Chondrocyte (in vitro differentiated cells): Measurements from ENCODE around the gene HLA-DMB. TPM values are rescaled to one million over a fixed set of nuclear protein-coding genes. Genes with fewer than 3 reads are reported as not detected.

ENCODE experiments used
- DNase-seq: peaks from one replicate; pipeline ENCODE4 v3.0.0; 2021; ENCODE audit warnings: mixed read lengths, low spot score
- H3K27ac Mint-ChIP-seq: one replicate; pipeline ENCODE4 v1.8.0; 2021; ENCODE audit warnings: mild to moderate bottlenecking, moderate library complexity, mixed read lengths; ENCODE audit not compliant: unreplicated experiment
- H3K27me3 Mint-ChIP-seq: 2 replicates; pipeline ENCODE4 v1.8.0; 2021; ENCODE audit warnings: low read depth, mixed read lengths
- H3K36me3 Mint-ChIP-seq: 2 replicates; pipeline ENCODE4 v1.8.0; 2021; ENCODE audit warnings: low read depth, mixed read lengths
- H3K4me1 Mint-ChIP-seq: 2 replicates; pipeline ENCODE4 v1.8.0; 2021; ENCODE audit warnings: low read depth, mild to moderate bottlenecking, mixed read lengths
- H3K4me3 Mint-ChIP-seq: one replicate; pipeline ENCODE4 v1.8.0; 2021; ENCODE audit warnings: mild to moderate bottlenecking, moderate library complexity, mixed read lengths; ENCODE audit not compliant: unreplicated experiment
- H3K9me3 Mint-ChIP-seq: 2 replicates; pipeline ENCODE4 v1.8.0; 2021; ENCODE audit warnings: low read depth, mixed read lengths
- total RNA-seq: library from RNA; stranded (reverse); gene quantifications from 3 replicates; pipeline ENCODE4 v1.2.1, GENCODE V29; 2021
- TF ChIP-seq, protein P1 (sequence below): fragments of 200-600 bp; sonication (generic); IDR thresholded peaks from 2 replicates; pipeline ENCODE4 v1.5.0; 2021; ENCODE audit warnings: antibody characterized with exemption, mild to moderate bottlenecking, moderate library complexity

The HLA-DMB gene
- total RNA-seq, 1 donor from 2014 or later: not detected

DNA sequence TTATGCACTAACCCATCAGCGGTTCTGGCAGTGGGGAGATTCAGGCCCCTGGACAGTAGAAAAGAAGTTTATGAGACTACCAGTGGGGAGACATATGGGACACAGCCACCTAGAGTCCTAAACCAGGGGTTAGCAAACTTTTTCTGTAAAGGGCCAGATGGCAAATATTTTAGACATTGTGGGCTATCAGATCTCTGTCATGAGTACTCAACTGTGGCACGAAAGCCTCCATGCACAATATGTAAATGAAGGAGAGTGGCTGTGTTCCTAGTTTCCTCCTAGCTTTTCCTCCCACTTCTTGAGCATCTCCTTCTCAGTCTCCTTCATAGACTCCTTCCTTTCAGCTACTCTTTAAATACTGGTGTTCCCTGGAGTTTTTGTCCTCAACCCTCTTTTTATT, 15.3 kb upstream of the HLA-DMB start:
- H3K27me3 Mint-ChIP-seq: no peaks in the 10 kb centered on the region
- H3K27ac Mint-ChIP-seq: no peak overlapping the region
- no peaks in the 10 kb centered on the region for H3K9me3 Mint-ChIP-seq
- TF ChIP-seq, protein P1, sequence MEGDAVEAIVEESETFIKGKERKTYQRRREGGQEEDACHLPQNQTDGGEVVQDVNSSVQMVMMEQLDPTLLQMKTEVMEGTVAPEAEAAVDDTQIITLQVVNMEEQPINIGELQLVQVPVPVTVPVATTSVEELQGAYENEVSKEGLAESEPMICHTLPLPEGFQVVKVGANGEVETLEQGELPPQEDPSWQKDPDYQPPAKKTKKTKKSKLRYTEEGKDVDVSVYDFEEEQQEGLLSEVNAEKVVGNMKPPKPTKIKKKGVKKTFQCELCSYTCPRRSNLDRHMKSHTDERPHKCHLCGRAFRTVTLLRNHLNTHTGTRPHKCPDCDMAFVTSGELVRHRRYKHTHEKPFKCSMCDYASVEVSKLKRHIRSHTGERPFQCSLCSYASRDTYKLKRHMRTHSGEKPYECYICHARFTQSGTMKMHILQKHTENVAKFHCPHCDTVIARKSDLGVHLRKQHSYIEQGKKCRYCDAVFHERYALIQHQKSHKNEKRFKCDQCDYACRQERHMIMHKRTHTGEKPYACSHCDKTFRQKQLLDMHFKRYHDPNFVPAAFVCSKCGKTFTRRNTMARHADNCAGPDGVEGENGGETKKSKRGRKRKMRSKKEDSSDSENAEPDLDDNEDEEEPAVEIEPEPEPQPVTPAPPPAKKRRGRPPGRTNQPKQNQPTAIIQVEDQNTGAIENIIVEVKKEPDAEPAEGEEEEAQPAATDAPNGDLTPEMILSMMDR: no peak
- peaks cover 10% of the 10 kb centered on the region for H3K4me1 Mint-ChIP-seq
- no peak overlapping the region for H3K4me3 Mint-ChIP-seq
- H3K36me3 Mint-ChIP-seq: peaks cover 3% of the 10 kb centered on the region
- no peak for DNase-seq

DNA sequence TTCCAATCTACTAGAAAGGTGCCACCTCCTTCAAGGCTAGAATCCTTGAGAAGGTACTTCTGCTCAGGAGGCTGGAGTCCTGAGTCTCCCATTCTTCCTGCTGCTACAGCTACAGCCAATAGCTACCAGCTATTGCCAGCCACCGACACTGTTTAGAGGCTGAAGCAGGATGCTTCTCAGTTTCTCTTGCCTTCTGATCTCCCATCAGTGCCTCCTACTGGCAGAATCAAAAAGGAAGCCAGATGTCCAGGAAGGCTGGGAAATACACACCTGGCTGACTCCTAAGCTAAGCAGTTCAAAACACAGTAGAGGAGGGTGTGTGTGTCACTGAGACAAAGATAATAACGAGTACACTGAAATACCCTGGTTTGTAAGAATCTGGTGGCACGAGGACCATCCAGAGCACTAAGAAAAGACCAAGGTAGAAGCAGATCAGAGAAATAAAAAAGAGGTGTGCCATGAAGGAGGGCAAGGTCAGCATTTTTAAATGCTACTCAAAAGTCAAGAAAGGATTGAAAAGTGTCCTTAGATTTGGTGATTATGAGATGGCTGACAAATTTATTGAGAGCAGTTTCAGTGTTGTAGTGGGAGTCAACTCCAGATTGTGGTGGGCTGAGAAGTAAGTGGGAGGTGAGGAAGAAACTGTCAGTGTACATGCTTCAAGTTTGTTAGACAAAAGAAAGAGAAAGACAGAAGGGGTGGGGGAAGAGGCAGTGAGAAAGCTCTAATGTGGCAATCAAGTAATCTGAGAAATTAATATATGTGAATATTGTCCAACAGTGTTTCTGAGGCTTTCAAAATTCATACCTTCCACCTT, 14.4 kb upstream of the HLA-DMB start:
- no peaks in the 10 kb centered on the region for H3K9me3 Mint-ChIP-seq
- peaks cover 3% of the 10 kb centered on the region for H3K36me3 Mint-ChIP-seq
- TF ChIP-seq, protein P1: peak; percentile 60
- no peaks in the 10 kb centered on the region for H3K27me3 Mint-ChIP-seq
- no peak overlapping the region for H3K4me3 Mint-ChIP-seq
- H3K27ac Mint-ChIP-seq: no peak overlapping the region
- DNase-seq: no peak
- H3K4me1 Mint-ChIP-seq: peaks cover 10% of the 10 kb centered on the region

DNA sequence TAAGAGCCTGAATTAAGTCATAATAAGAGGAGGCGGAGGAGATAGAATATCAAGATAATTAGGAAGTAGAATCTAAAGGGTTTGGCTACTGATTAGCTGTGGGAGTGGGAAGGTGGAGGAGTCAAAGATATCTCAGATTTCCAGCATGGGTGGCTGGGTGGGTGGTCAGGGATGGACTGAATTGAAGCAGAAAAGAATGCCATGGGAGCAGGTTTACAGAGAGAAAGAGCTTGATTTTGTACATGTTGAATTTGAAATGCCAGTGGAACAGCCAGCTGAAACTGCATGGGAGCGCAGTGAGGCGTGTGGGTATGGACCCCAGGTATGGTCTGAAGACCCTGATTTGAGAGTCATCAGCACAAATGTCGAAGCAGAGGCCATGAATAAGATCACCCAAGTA, 13.4 kb upstream of the HLA-DMB start:
- Mint-ChIP-seq H3K27ac (no peak overlapping the region), H3K4me1 (peaks cover 10% of the 10 kb centered on the region), H3K4me3 (no peak overlapping the region)

DNA sequence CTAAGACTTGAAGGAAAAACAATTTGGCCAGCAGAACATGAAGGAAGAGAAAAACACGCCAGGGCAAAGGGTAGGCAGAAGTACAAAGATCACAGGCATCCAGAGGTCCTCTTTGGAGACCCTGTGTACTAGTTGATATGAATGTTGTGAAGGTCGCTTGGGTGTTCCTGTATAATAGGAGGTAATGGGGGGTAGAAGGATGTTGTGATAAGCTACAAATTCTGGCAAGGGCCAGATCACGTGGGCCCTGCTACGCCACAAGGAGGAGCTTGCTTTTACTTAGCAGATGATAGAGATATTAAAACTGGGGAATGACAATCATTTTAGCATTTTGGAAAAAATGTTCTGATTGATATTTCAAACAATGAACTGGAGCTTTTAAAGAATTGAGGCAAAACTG, 12.9 kb upstream of the HLA-DMB start:
- no peak overlapping the region for H3K27ac Mint-ChIP-seq
- no peaks in the 10 kb centered on the region for H3K9me3 Mint-ChIP-seq
- no peak for DNase-seq
- H3K36me3 Mint-ChIP-seq: peaks cover 3% of the 10 kb centered on the region
- H3K4me3 Mint-ChIP-seq: no peak overlapping the region
- H3K27me3 Mint-ChIP-seq: no peaks in the 10 kb centered on the region
- H3K4me1 Mint-ChIP-seq: peaks cover 10% of the 10 kb centered on the region
- TF ChIP-seq, protein P1: no peak

More for the DNA sequence above, 13.4 kb upstream of the HLA-DMB start:
- Mint-ChIP-seq H3K9me3 (no peaks in the 10 kb centered on the region), H3K36me3 (peaks cover 3% of the 10 kb centered on the region), H3K27me3 (no peaks in the 10 kb centered on the region)
- no peak for DNase-seq
- TF ChIP-seq, protein P1: no peak

DNA sequence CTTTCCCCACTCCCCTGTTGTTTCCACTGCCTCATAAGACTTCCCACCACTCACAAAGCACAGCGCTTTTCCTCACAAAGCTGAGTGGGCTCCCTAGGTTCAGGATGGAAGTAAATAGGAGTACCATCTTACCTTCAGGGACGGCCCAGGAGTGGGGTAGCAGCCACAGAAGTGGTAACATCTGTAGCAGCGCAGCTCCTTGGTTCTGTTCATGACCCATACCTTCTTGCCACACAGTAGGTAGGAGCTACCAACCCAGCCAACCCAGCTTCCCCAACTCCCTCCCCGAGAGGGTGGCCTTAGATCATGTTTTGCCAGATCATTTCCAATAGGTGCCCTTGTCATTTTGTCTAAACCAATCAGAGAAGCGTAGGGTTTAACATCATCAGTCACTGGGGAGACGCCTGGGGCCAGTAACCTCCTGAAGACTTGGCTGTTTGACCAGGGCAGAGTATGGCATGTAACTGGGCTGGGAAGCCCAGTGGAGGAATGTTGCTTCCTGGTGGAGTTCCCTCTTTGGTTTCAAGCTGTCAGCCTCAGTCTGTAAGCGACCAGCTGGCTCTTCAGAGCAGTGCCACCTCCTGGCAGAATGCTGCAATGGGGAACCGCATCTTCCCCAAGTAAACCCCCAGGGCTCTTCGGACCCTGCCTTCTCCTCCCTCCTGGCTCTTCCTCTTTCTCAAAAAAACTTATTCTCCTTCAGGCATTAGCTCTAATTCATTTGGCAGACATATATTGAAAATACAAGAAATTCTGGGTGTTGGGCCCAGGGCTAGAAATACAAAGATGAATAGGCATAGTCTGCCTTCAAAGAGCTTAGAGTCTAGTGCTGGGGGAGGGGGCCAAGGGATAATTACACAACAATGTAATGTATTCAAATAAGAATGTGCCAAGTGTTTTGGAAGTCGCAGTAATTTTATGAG, 12.2 kb upstream of the HLA-DMB start, which contains the start of gene HLA-DMA:
HLA-DMA (minus strand) TSS at position 281 of the 923 bp plus-strand sequence; CDS start at position 220, 61 bp downstream.
- DNase-seq: no peak
- Mint-ChIP-seq H3K4me1 (peaks cover 10% of the 10 kb centered on the region), H3K36me3 (peaks cover 3% of the 10 kb centered on the region)

More for the DNA sequence above, 12.2 kb upstream of the HLA-DMB start, which contains the start of gene HLA-DMA:
- H3K27ac Mint-ChIP-seq: peak within 1 kb of the TSS; percentile 82
- H3K9me3 Mint-ChIP-seq: no peaks in the 10 kb centered on the region
- TF ChIP-seq, protein P1: peak; percentile 89
- peak within 1 kb of the TSS; percentile 14 for H3K4me3 Mint-ChIP-seq
- H3K27me3 Mint-ChIP-seq: no peaks in the 10 kb centered on the region
